ENCODE data around the gene ANXA2R.
A peak's percentile ranks its signal among the peaks of the same experiment; 100 is the strongest.

DNA sequence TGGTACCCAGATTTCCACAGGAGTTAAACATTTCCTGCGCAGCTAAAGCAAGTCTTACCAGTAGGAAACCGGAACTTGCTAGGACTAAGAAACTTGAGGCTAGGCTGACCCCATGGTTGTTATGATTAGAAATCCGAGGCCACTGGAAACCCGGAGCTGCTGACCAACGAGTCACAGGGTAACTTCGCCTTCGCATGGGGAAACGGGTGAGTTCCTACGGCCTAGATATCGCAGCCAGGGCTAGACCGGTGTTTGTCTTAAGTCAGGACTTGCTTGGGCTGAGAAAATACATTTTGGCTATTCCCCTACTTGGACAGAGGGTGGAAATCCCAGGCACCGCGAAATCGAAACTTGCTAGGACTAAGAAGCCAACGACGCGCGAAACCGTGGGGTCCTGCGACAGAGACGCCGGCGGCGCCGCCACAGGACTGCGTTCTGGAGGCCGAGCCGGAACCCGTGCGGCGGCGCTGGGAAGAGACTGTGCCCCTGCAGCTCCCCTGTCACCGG, 1.6 kb upstream of the ANXA2R start:
- TF ChIP-seq POLR2A (IDR thresholded peaks at IDR 0.05; ENCODE audit: low read depth, low read length): peak; percentile 71
- TF ChIP-seq, protein P1, sequence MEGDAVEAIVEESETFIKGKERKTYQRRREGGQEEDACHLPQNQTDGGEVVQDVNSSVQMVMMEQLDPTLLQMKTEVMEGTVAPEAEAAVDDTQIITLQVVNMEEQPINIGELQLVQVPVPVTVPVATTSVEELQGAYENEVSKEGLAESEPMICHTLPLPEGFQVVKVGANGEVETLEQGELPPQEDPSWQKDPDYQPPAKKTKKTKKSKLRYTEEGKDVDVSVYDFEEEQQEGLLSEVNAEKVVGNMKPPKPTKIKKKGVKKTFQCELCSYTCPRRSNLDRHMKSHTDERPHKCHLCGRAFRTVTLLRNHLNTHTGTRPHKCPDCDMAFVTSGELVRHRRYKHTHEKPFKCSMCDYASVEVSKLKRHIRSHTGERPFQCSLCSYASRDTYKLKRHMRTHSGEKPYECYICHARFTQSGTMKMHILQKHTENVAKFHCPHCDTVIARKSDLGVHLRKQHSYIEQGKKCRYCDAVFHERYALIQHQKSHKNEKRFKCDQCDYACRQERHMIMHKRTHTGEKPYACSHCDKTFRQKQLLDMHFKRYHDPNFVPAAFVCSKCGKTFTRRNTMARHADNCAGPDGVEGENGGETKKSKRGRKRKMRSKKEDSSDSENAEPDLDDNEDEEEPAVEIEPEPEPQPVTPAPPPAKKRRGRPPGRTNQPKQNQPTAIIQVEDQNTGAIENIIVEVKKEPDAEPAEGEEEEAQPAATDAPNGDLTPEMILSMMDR (conservative IDR thresholded peaks at IDR 0.05; ENCODE audit: low read depth, low read length): no peak
- TF ChIP-seq MAZ (IDR thresholded peaks at IDR 0.05; ENCODE audit: borderline replicate concordance, low read depth, low read length): no peak
- no peak for TF ChIP-seq CEBPB (IDR thresholded peaks at IDR 0.05; ENCODE audit: low read depth, low read length)
- TF ChIP-seq FOS (IDR thresholded peaks at IDR 0.05; ENCODE audit: low read depth, low read length): no peak
- TF ChIP-seq, protein P2, sequence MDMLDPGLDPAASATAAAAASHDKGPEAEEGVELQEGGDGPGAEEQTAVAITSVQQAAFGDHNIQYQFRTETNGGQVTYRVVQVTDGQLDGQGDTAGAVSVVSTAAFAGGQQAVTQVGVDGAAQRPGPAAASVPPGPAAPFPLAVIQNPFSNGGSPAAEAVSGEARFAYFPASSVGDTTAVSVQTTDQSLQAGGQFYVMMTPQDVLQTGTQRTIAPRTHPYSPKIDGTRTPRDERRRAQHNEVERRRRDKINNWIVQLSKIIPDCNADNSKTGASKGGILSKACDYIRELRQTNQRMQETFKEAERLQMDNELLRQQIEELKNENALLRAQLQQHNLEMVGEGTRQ (IDR thresholded peaks at IDR 0.05; ENCODE audit: low read depth, low read length): peak; percentile 9; the same call in 1 of the 2 replicates
- TF ChIP-seq MAFK (IDR thresholded peaks at IDR 0.05; ENCODE audit: low read depth, low read length): no peak
